Muscle of leg (tissue), 11 donors: ENCODE measurements around the gene CES3. TPM values are rescaled to one million over a fixed set of nuclear protein-coding genes. Genes with fewer than 3 reads are reported as not detected.
"Not testable (repeated sequence)": the region's sequence is repeated elsewhere in the genome, so short reads cannot be mapped to it uniquely, and the experiment has no call there.

Experiments used
- DNase-seq: peaks from one replicate; pipeline ENCODE4 v3.0.0; 2013
- H3K27ac ChIP-seq: one replicate; pipeline ENCODE4 v1.5.1; 2013; ENCODE audit warnings: mild to moderate bottlenecking, low read length, control low read depth
- H3K27me3 ChIP-seq: one replicate; pipeline ENCODE4 v1.6.1; 2013; ENCODE audit warnings: low read length; ENCODE audit not compliant: control insufficient read depth, insufficient read depth
- H3K36me3 ChIP-seq: one replicate; pipeline ENCODE4 v1.6.1; 2013; ENCODE audit warnings: low read length; ENCODE audit not compliant: control insufficient read depth, insufficient read depth
- H3K4me1 ChIP-seq: one replicate; pipeline ENCODE4 v1.6.1; 2013; ENCODE audit warnings: low read length; ENCODE audit not compliant: control insufficient read depth, insufficient read depth
- H3K4me3 ChIP-seq: one replicate; pipeline ENCODE4 v1.5.1; 2013; ENCODE audit warnings: low read length, control low read depth
- H3K9me3 ChIP-seq: replicated peaks from 2 replicates; pipeline ENCODE4 v1.6.1; 2013; ENCODE audit warnings: low read depth, low read length; ENCODE audit not compliant: control insufficient read depth
- WGBS: methylation state at CpG from one replicate; pipeline ENCODE4 v1.1.5; 2013; ENCODE audit warnings: missing lambda C conversion rate; ENCODE audit not compliant: insufficient coverage; 5-methylcytosine and 5-hydroxymethylcytosine counted together
- polyA plus RNA-seq, 8 donors: library from polyadenylated mRNA; unstranded; fragments of 120-200 nt; gene quantifications; one replicate each; pipeline versions ENCODE4 v1.2.1 to v1.2.3, GENCODE V29; 2013; ENCODE audit warnings: inconsistent platforms in 1 of 8, low replicate concordance in 1 of 8; ENCODE audit not compliant: insufficient read length in 8 of 8, insufficient read depth in 1 of 8
- total RNA-seq: library from RNA; stranded (reverse); fragments of 120-200 nt; gene quantifications from one replicate; pipeline ENCODE4 v1.2.4, GENCODE V29; 2013

Gene CES3
- total and polyA plus RNA-seq, 9 donors: 0.05 to 1.3 (median 0.33) TPM

DNA sequence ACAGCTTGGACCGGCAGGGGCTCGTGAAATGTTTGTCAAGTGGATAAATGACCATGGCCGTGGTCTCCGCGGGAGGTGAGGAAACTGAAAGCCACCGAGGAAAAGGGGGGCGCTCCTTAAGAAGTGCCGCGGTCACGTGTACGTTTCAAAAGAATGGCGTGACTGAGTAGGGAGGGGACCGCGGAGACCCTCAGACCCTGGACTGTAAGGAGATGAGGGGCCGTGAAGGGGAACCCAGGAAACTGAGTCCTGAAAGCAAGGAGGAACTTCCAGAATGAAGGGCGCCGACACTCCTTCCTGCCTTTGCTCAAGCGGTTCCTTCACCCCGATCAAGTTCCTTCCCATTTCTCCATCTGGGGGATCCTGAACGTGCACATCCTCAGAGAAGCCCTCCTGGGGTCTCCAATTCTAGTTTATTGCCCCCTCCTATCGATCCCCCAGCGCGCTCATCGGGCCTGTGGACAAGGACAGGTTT lies 26.2 kb upstream of the CES3 start:
- 0% methylated on average over 4 of the region's 24 CpGs for WGBS
- peaks cover 43% of the 10 kb centered on the region for H3K36me3 ChIP-seq

GRCh38 chr16:66935314-66936011 lies 25.6 kb upstream of the CES3 start, which contains the start of gene CES2:
CES2 (plus strand) TSS chr16:66935516; CDS start chr16:66935636, 120 bp downstream.
- H3K9me3 ChIP-seq: no peaks in the 10 kb centered on the region
- 23% methylated on average over 30 of the region's 44 CpGs for WGBS
- H3K4me1 ChIP-seq: peaks cover 29% of the 10 kb centered on the region
- no peaks in the 10 kb centered on the region for H3K27me3 ChIP-seq
- peak within 1 kb of the TSS; percentile 86 for H3K27ac ChIP-seq
- peaks cover 49% of the 10 kb centered on the region for H3K36me3 ChIP-seq
- H3K4me3 ChIP-seq: peak within 1 kb of the TSS; percentile 96
- DNase-seq: no peak

More for the DNA sequence above, 26.2 kb upstream of the CES3 start:
- DNase-seq, H3K9me3 ChIP-seq, H3K27me3 ChIP-seq: not testable (repeated sequence)
- Histone ChIP-seq H3K4me1 (peaks cover 29% of the 10 kb centered on the region), H3K27ac (peak overlapping the region; percentile 86), H3K4me3 (peak overlapping the region; percentile 96)

GRCh38 chr16:66936462-66936861 lies 24.6 kb upstream of the CES3 start:
- no peaks in the 10 kb centered on the region for H3K9me3 ChIP-seq
- WGBS: 100% methylated on average over 3 of the region's 6 CpGs
- peaks cover 29% of the 10 kb centered on the region for H3K4me1 ChIP-seq
- no peak overlapping the region for H3K4me3 ChIP-seq
- peaks cover 55% of the 10 kb centered on the region for H3K36me3 ChIP-seq
- no peak for DNase-seq
- no peaks in the 10 kb centered on the region for H3K27me3 ChIP-seq
- H3K27ac ChIP-seq: no peak overlapping the region

DNA sequence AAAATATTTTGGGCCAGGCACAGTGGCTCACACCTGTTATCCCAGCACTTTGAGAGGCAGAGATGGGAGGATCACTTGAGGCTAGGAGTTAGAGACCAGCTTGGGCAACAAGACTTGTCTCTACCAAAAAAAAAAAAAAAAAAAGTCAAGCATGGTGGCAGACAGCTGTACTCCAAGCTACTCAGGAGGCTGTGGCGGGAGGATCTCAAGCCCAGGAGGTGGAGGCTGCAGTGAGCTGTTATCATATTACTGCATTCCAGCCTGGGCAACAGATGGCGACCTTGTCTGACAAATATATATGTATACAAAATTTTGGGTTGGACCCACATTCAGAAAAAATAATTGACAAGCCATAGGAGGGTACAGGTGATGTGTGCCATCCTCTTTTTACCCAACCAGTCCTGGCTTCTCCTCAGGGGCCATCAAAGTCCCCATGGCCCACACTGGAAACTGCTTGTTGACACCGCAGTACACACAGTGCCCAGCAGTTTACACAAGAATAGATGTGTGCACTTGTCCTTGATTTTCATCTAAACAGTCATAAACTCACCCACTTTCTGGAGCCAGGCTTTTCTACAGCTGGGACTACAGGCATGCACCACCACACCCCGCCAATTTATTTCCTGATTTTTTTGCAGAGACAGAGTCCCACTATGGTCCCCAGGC lies 24.0 kb upstream of the CES3 start:
- DNase-seq: no peak
- WGBS: 96% methylated on average over 2 of the region's 4 CpGs
- Histone ChIP-seq H3K9me3 (no peaks in the 10 kb centered on the region), H3K27me3 (no peaks in the 10 kb centered on the region), H3K4me1 (peaks cover 29% of the 10 kb centered on the region), H3K27ac (no peak overlapping the region), H3K4me3 (no peak overlapping the region), H3K36me3 (peaks cover 56% of the 10 kb centered on the region)

DNA sequence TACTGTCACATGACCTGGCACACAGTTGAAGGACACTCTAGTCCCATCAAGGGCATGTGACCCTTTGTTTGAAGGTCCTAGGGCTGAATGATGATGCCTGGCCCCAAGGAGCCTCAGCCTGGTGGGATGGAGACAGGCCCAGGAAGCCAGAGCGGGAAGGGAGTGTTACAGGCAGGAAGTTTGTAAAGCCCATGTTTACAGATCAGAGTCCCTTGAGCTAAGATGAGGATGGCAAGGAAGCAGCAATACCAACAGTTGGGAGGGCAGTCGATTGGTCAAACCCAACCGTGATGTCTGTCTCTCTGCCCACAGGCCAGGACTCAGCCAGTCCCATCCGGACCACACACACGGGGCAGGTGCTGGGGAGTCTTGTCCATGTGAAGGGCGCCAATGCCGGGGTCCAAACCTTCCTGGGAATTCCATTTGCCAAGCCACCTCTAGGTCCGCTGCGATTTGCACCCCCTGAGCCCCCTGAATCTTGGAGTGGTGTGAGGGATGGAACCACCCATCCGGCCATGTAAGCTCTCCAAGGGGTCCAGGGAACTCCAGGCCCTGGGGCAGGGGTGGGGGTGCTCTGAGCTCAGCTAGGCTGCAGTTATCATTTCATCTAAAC lies 23.2 kb upstream of the CES3 start:
- Histone ChIP-seq H3K27ac (no peak overlapping the region), H3K4me3 (no peak overlapping the region), H3K4me1 (peaks cover 24% of the 10 kb centered on the region), H3K27me3 (no peaks in the 10 kb centered on the region), H3K36me3 (peaks cover 57% of the 10 kb centered on the region), H3K9me3 (no peaks in the 10 kb centered on the region)
- DNase-seq: no peak
- WGBS: 92% methylated on average over 9 of the region's 10 CpGs

DNA sequence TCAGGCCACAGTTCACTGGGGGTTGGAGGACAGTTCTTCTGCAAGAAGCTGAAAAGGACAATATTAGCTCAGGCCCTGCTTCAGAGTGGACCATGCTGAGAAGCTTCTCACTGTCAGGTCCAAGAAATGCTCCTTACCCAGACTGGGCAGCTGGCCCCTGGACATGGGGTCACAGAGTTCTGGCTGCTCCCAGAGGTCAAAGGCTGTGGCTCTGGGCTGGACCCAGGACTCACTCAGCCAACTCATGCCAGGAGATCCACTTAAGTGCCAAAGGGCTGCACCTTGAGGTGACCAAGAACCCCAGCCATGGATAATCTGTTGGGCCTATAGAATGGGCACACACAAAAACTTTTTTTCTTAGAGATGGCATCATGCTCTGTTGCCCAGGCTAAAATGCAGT lies 21.7 kb upstream of the CES3 start:
- H3K9me3 ChIP-seq: no peaks in the 10 kb centered on the region
- peaks cover 69% of the 10 kb centered on the region for H3K36me3 ChIP-seq
- no peak overlapping the region for H3K27ac ChIP-seq

DNA sequence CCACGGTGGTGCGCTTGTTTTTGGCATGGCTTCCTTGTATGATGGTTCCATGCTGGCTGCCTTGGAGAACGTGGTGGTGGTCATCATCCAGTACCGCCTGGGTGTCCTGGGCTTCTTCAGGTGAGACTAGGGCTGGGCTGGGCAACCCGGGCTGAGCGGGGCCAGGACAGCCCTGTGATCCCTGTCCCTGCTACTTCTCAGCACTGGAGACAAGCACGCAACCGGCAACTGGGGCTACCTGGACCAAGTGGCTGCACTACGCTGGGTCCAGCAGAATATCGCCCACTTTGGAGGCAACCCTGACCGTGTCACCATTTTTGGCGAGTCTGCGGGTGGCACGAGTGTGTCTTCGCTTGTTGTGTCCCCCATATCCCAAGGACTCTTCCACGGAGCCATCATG lies 20.8 kb upstream of the CES3 start:
- 97% methylated on average over 16 of the region's 16 CpGs for WGBS
- no peak for DNase-seq
- Histone ChIP-seq H3K27ac (no peak overlapping the region), H3K4me3 (no peak overlapping the region), H3K9me3 (no peaks in the 10 kb centered on the region), H3K36me3 (peaks cover 69% of the 10 kb centered on the region), H3K27me3 (no peaks in the 10 kb centered on the region), H3K4me1 (peaks cover 13% of the 10 kb centered on the region)

More for the DNA sequence above, 21.7 kb upstream of the CES3 start:
- no peak overlapping the region for H3K4me3 ChIP-seq
- DNase-seq: no peak
- no peaks in the 10 kb centered on the region for H3K27me3 ChIP-seq
- peaks cover 17% of the 10 kb centered on the region for H3K4me1 ChIP-seq

DNA sequence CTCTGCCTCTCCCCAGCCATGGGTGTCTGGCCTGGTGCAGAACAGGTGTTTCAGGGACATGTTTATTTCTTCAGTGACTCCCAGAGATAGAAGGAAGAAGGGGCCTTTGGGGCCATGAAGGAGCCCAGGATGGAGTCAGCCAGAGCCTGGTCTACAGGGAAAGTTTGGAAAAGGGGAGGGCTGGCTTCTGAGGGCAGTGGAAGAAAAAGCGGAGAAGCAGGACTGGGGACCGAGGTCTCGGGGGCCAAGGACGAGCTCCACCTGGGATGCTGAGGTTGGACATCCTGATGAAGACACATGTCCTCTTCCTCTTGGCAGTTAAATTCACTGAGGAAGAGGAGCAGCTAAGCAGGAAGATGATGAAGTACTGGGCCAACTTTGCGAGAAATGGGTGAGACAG lies 18.1 kb upstream of the CES3 start:
- Histone ChIP-seq H3K36me3 (peaks cover 61% of the 10 kb centered on the region), H3K4me3 (no peak overlapping the region), H3K9me3 (no peaks in the 10 kb centered on the region), H3K4me1 (peaks cover 7% of the 10 kb centered on the region), H3K27ac (no peak overlapping the region), H3K27me3 (peaks cover 6% of the 10 kb centered on the region)
- no peak for DNase-seq
- 96% methylated on average over 5 of the region's 5 CpGs for whole genome bisulfite sequencing

GRCh38 chr16:66943426-66944053 lies 17.5 kb upstream of the CES3 start:
- Histone ChIP-seq H3K27ac (no peak overlapping the region), H3K36me3 (peaks cover 55% of the 10 kb centered on the region), H3K4me3 (no peak overlapping the region), H3K9me3 (no peaks in the 10 kb centered on the region), H3K27me3 (peaks cover 11% of the 10 kb centered on the region), H3K4me1 (peaks cover 12% of the 10 kb centered on the region)
- no peak for DNase-seq
- 92% methylated on average over 12 of the region's 15 CpGs for WGBS

DNA sequence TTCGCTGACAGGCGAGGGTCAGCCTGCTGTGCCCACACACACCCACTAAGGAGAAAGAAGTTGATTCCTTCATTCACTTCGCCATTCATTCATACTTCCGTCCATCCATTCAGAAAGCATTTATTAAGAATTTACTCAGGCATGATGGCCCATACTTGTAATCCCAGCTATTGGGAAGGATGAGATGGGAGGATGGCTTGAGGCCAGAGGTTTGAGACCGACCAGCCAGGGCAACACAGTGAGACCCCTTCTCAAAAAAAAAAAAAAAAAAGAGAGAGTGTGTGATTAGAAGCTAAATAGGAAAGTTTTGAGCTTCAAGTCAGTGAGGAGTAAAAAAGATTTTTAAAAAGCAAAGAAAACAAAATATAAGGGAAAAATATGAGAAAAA lies 17.0 kb upstream of the CES3 start:
- H3K4me3 ChIP-seq: no peak overlapping the region
- peaks cover 16% of the 10 kb centered on the region for H3K27me3 ChIP-seq
- H3K4me1 ChIP-seq: peaks cover 18% of the 10 kb centered on the region
- H3K27ac ChIP-seq: no peak overlapping the region
- no peaks in the 10 kb centered on the region for H3K9me3 ChIP-seq
- no peak for DNase-seq
- no CpG with 5 or more reads among the region's 5 CpGs for whole genome bisulfite sequencing
- peaks cover 50% of the 10 kb centered on the region for H3K36me3 ChIP-seq
